Neural progenitor cell (in vitro differentiated cells): ENCODE results near the gene ARID2.

Experiments used
- CTCF ChIP-seq: fragments of 200-600 bp; sonication (generic); IDR thresholded peaks from 2 replicates; pipeline ENCODE4 v1.5.1; 2017; ENCODE audit warnings: antibody characterized with exemption, mild to moderate bottlenecking
- EZH2phosphoT487 ChIP-seq: fragments of 200-600 bp; sonication (generic); IDR thresholded peaks from 2 replicates; pipeline ENCODE4 v1.6.1; 2017; ENCODE audit warnings: antibody characterized with exemption

GRCh38 chr12:45883187-45883586 is 153.7 kb downstream of the ARID2 start:
- TF ChIP-seq CTCF (no peak), EZH2phosphoT487 (no peak)
